GM23338 (cell line): ENCODE measurements around the gene C14orf119. TPM values are rescaled to one million over a fixed set of nuclear protein-coding genes. Genes with fewer than 3 reads are reported as not detected.

Experiments used
- ATAC-seq: fragments of 200-7000 bp; cut with Tn5 transposase; 3 replicates; pipeline ENCODE4 v1.9.1; 2020
- DNase-seq: peaks from one replicate; pipeline ENCODE4 v3.0.0-alpha.2; 2015; ENCODE audit warnings: low spot score
- H2AFZ ChIP-seq: fragments of 200-600 bp; sonication (generic); 2 replicates; pipeline ENCODE4 v1.8.0; 2016; ENCODE audit warnings: antibody characterized with exemption, mild to moderate bottlenecking, moderate library complexity
- H3F3A ChIP-seq: fragments of 200-600 bp; sonication (generic); replicated peaks from 2 replicates; pipeline ENCODE4 v1.8.0; 2017; ENCODE audit warnings: antibody characterized with exemption, mixed run types, low read depth
- H3K27ac ChIP-seq: fragments of 200-600 bp; sonication (generic); 2 replicates; pipeline ENCODE4 v1.6.1; 2016; ENCODE audit warnings: low read depth
- H3K27me3 ChIP-seq: fragments of 200-600 bp; sonication (generic); 2 replicates; pipeline ENCODE4 v1.8.0; 2016; ENCODE audit warnings: mild to moderate bottlenecking, mixed run types, moderate library complexity; ENCODE audit not compliant: insufficient read depth
- H3K36me3 ChIP-seq: fragments of 200-600 bp; sonication (generic); 2 replicates; pipeline ENCODE4 v1.8.0; 2016; ENCODE audit warnings: mild to moderate bottlenecking; ENCODE audit not compliant: insufficient read depth
- H3K4me1 ChIP-seq: fragments of 200-600 bp; sonication (generic); 2 replicates; pipeline ENCODE4 v1.8.0; 2016; ENCODE audit warnings: mild to moderate bottlenecking, moderate library complexity; ENCODE audit not compliant: insufficient read depth
- H3K4me2 ChIP-seq: fragments of 200-600 bp; sonication (generic); 2 replicates; pipeline ENCODE4 v1.7.1; 2017; ENCODE audit warnings: mixed run types
- H3K4me3 ChIP-seq: fragments of 200-600 bp; sonication (generic); 2 replicates; pipeline ENCODE4 v1.6.1; 2016; ENCODE audit warnings: mixed run types
- H3K79me2 ChIP-seq: fragments of 200-600 bp; sonication (generic); replicated peaks from 2 replicates; pipeline ENCODE4 v1.8.0; 2017; ENCODE audit warnings: mild to moderate bottlenecking; ENCODE audit not compliant: insufficient read depth
- H3K9me2 ChIP-seq: fragments of 200-600 bp; sonication (generic); 2 replicates; pipeline ENCODE4 v1.8.0; 2017; ENCODE audit not compliant: insufficient read depth
- H4K20me1 ChIP-seq: fragments of 200-600 bp; sonication (generic); replicated peaks from 2 replicates; pipeline ENCODE4 v1.8.0; 2017; ENCODE audit warnings: mild to moderate bottlenecking; ENCODE audit not compliant: insufficient read depth
- H3K27ac Mint-ChIP-seq: 2 replicates; pipeline ENCODE4 v1.8.0; 2020; ENCODE audit warnings: inconsistent platforms, mild to moderate bottlenecking, moderate library complexity, mixed read lengths
- H3K27me3 Mint-ChIP-seq: 3 replicates; pipeline ENCODE4 v1.8.0; 2022; ENCODE audit warnings: low read depth, mild to moderate bottlenecking, moderate library complexity, mixed read lengths, inconsistent platforms; ENCODE audit not compliant: insufficient read depth, poor library complexity
- H3K36me3 Mint-ChIP-seq: 3 replicates; pipeline ENCODE4 v1.8.0; 2021; ENCODE audit warnings: low read depth, mild to moderate bottlenecking, inconsistent platforms, moderate library complexity, mixed read lengths
- H3K4me1 Mint-ChIP-seq: 3 replicates; pipeline ENCODE4 v1.8.0; 2020; ENCODE audit warnings: mild to moderate bottlenecking, inconsistent platforms, mixed read lengths
- H3K4me3 Mint-ChIP-seq: 3 replicates; pipeline ENCODE4 v1.8.0; 2021; ENCODE audit warnings: moderate library complexity, mild to moderate bottlenecking, inconsistent platforms, mixed read lengths
- H3K9me3 Mint-ChIP-seq: 3 replicates; pipeline ENCODE4 v1.8.0; 2020; ENCODE audit warnings: moderate library complexity, mild to moderate bottlenecking, inconsistent platforms, mixed read lengths
- ETS1 ChIP-seq: IDR thresholded peaks from 2 replicates; pipeline ENCODE4 v1.6.1; 2016; ENCODE audit warnings: antibody characterized with exemption
- EZH2phosphoT487 ChIP-seq: fragments of 200-600 bp; sonication (generic); IDR thresholded peaks from one replicate; pipeline ENCODE4 v1.8.1; 2018; ENCODE audit warnings: antibody characterized with exemption; ENCODE audit not compliant: unreplicated experiment
- NANOG ChIP-seq: IDR thresholded peaks from 2 replicates; pipeline ENCODE4 v1.6.1; 2016; ENCODE audit warnings: antibody characterized with exemption, borderline replicate concordance
- ZNF114 ChIP-seq: fragments of 250-450 bp; sonication (Bioruptor Pico); IDR thresholded peaks from 2 replicates; pipeline ENCODE4 v1.5.0; 2020; ENCODE audit warnings: mild to moderate bottlenecking, moderate library complexity
- ZNF462 ChIP-seq: fragments of 250-450 bp; sonication (Bioruptor Pico); IDR thresholded peaks from 2 replicates; pipeline ENCODE4 v1.5.0; 2020; ENCODE audit warnings: mild to moderate bottlenecking, moderate library complexity
- polyA plus RNA-seq: library from polyadenylated mRNA; unstranded; fragments of >200 nt; fragmentation: Nextera tagmentation; extraction: Ambion mirVana; gene quantifications from 2 replicates; pipeline ENCODE4 v1.2.1, GENCODE V29; 2016
- total RNA-seq: library from RNA; depleted of rRNA; stranded (reverse); fragments of >200 nt; shearing (Covaris generic); gene quantifications from 2 replicates; pipeline ENCODE4 v1.2.3, GENCODE V29; 2014

The C14orf119 gene
- total and polyA plus RNA-seq, 2 experiments from 2014 or later = 49.4 to 118 TPM

DNA sequence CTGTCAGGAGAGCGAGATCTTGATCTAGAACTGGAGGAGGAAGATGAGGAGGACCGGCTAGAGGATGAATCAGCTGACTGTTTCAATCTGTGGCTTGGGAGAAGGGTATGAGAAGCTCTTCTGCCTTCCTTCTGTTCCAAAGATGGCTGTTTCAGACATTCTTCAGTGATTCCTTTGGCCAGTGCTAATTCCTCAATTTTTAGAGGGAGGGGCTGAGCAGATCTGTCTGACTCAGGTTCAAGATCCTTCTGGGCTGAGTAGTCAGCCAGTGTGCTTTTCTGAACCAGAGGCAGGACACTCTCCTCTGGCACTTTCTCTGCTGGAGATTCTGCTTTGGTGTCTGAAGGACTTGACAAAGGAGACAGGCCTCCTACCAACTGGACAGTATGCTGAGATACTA, 15.6 kb upstream of the C14orf119 start (continued):
- no peak for TF ChIP-seq ZNF462
- no peak for TF ChIP-seq ZNF114 (CRISPR knock-in tag)
- TF ChIP-seq EZH2phosphoT487 = no peak
- TF ChIP-seq NANOG = no peak
- no peak for TF ChIP-seq ETS1

- no peak for ATAC-seq
- no peak overlapping the region for H3K4me2 ChIP-seq
- Mint-ChIP-seq H3K27me3 (peaks cover 2% of the 10 kb centered on the region), H3K4me1 (no peaks in the 10 kb centered on the region), H3K36me3 (peaks cover 88% of the 10 kb centered on the region), H3K4me3 (no peak overlapping the region), H3K27ac (no peak overlapping the region), H3K9me3 (no peaks in the 10 kb centered on the region)
- H3K4me1 ChIP-seq = no peaks in the 10 kb centered on the region
- H3K4me3 ChIP-seq = no peak overlapping the region
- H4K20me1 ChIP-seq = peaks cover 42% of the 10 kb centered on the region
- H3K27ac ChIP-seq = no peak overlapping the region
- H3F3A ChIP-seq = peaks cover 34% of the 10 kb centered on the region
- DNase-seq = no peak
- no peaks in the 10 kb centered on the region for H3K9me2 ChIP-seq
- no peak overlapping the region for H2AFZ ChIP-seq
- no peaks in the 10 kb centered on the region for H3K27me3 ChIP-seq
- peaks cover 81% of the 10 kb centered on the region for H3K36me3 ChIP-seq
- peaks cover 29% of the 10 kb centered on the region for H3K79me2 ChIP-seq
- TF ChIP-seq NANOG (no peak), ETS1 (no peak), ZNF462 (no peak)
Observed at GRCh38 chr14:23080474-23080873, 14.8 kb upstream of the C14orf119 start.
